ELF-1 (cell line): ENCODE data around the gene PCDHB5.
A peak's percentile ranks its signal among the peaks of the same experiment; 100 is the strongest.
"Not testable (repeated sequence)": the region's sequence is repeated elsewhere in the genome, so short reads cannot be mapped to it uniquely, and the experiment has no call there.

Experiments used
- DNase-seq: peaks from one replicate; pipeline ENCODE4 v3.0.0-alpha.2; 2016; ENCODE audit warnings: low read depth, low spot score

PCDHB5 gene

DNA sequence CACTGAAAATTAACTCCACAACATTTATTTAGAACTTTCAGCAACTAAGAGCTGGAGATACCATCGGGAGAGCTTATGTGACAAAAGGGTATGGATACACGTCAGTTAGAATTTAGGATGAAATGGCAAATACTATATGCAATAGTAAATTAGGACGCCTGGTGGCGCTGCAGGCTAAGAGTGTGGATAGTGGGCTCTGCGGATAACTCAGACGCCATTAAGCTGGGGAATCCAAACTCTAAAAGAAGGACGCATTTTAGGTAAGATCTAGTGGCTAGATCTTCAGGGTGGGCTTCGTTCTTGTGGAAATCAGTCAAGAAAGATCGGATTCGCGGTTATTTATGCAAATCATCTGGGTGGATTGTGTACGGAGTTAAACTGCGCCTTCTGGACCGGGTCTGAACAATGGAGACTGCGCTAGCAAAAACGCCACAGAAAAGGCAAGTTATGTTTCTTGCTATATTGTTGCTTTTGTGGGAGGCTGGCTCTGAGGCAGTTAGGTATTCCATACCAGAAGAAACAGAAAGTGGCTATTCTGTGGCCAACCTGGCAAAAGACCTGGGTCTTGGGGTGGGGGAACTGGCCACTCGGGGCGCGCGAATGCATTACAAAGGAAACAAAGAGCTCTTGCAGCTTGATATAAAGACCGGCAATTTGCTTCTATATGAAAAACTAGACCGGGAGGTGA is at the start of gene PCDHB5:
PCDHB5 (plus strand) TSS at position 177 of the 688 bp plus-strand sequence; CDS start at position 406, 229 bp downstream.
- DNase-seq: peak; percentile 62

DNA sequence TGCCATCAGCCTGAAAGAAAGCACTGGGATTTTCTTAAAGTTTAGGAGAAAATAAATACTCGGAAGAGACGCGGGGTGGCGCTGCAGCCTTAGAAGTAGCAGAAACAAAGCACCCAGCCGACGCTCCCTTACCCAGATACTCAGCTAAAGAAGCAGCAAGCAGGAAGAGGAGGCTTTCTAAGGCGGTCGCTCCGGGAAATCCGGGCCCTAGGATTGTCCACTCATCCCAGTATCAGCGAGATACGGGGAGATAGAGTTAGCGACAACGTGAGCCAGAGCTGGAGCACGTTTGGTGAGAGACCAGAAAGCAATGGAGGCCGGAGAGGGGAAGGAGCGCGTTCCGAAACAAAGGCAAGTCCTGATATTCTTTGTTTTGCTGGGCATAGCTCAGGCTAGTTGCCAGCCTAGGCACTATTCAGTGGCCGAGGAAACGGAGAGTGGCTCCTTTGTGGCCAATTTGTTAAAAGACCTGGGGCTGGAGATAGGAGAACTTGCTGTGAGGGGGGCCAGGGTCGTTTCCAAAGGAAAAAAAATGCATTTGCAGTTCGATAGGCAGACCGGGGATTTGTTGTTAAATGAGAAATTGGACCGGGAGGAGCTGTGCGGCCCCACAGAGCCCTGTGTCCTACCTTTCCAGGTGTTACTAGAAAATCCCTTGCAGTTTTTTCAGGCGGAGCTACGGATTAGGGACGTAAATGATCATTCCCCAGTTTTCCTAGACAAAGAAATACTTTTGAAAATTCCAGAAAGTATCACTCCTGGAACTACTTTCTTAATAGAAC is 40.3 kb upstream of the PCDHB5 start, which contains the start of gene PCDHB2:
PCDHB2 (plus strand) TSS at position 135 of the 782 bp plus-strand sequence; CDS start at position 311, 176 bp downstream.
- DNase-seq: peak; percentile 95

DNA sequence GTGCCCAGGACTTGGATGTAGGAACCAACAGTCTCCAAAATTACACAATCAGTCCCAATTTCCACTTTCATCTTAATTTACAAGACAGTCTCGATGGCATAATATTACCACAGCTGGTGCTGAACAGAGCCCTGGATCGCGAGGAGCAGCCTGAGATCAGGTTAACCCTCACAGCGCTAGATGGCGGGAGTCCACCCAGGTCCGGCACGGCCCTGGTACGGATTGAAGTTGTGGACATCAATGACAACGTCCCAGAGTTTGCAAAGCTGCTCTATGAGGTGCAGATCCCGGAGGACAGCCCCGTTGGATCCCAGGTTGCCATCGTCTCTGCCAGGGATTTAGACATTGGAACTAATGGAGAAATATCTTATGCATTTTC is 39.8 kb upstream of the PCDHB5 start:
- DNase-seq: no peak

DNA sequence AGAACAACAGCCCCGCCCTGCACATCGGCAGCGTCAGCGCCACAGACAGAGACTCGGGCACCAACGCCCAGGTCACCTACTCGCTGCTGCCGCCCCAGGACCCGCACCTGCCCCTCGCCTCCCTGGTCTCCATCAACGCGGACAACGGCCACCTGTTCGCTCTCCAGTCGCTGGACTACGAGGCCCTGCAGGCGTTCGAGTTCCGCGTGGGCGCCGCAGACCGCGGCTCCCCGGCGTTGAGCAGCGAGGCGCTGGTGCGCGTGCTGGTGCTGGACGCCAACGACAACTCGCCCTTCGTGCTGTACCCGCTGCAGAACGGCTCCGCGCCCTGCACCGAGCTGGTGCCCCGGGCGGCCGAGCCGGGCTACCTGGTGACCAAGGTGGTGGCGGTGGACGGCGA is 38.8 kb upstream of the PCDHB5 start:
- DNase-seq: not testable (repeated sequence)

DNA sequence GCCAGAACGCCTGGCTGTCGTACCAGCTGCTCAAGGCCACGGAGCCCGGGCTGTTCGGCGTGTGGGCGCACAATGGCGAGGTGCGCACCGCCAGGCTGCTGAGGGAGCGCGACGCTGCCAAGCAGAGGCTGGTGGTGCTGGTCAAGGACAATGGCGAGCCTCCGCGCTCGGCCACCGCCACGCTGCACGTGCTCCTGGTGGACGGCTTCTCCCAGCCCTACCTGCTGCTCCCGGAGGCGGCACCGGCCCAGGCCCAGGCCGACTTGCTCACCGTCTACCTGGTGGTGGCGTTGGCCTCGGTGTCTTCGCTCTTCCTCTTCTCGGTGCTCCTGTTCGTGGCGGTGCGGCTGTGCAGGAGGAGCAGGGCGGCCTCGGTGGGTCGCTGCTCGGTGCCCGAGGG is 38.4 kb upstream of the PCDHB5 start:
- not testable (repeated sequence) for DNase-seq

DNA sequence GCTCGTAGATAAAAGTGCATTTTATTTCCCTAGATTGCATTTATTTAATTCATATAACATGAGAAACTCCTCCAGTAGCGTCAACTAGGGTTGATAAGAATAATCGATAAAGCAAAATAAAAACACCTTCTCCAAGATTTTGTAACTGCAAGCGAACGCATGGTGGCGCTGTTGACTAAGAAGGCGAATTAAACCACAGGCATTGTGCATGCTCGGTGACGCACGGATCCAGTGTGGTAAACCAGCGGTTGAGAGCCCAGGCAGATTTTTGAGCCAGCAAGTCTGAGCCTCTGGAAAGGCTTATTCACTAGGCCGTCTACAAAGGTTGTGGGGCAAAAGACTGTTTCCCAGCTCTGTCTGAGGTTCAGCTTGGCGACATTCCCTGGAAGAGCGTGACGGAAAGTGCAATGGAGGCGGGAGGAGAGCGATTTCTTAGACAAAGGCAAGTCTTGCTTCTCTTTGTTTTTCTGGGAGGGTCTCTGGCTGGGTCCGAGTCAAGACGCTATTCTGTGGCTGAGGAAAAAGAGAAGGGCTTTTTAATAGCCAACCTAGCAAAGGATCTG is 34.7 kb upstream of the PCDHB5 start, which contains the start of gene PCDHB3:
PCDHB3 (plus strand) TSS at position 231 of the 563 bp plus-strand sequence; CDS start at position 408, 177 bp downstream.
- DNase-seq: peak; percentile 52

DNA sequence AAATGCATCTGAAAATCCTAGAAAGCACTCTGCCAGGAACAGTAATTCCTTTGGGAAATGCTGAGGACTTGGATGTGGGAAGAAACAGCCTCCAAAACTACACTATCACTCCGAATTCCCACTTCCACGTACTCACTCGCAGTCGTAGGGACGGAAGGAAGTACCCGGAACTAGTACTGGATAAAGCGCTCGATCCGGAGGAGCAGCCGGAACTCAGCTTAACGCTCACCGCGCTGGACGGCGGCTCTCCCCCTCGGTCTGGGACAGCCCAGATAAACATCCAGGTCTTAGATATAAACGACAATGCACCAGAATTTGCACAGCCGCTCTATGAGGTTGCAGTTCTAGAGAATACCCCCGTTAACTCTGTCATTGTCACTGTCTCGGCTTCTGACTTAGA is 33.9 kb upstream of the PCDHB5 start:
- no peak for DNase-seq

DNA sequence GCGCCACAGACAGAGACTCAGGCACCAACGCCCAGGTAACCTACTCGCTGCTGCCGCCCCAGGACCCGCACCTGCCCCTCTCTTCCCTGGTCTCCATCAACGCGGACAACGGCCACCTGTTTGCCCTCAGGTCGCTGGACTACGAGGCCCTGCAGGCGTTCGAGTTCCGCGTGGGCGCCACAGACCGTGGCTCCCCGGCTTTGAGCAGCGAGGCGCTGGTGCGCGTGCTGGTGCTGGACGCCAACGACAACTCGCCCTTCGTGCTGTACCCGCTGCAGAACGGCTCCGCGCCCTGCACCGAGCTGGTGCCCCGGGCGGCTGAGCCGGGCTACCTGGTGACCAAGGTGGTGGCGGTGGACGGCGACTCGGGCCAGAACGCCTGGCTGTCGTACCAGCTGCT is 32.9 kb upstream of the PCDHB5 start:
- not testable (repeated sequence) for DNase-seq

DNA sequence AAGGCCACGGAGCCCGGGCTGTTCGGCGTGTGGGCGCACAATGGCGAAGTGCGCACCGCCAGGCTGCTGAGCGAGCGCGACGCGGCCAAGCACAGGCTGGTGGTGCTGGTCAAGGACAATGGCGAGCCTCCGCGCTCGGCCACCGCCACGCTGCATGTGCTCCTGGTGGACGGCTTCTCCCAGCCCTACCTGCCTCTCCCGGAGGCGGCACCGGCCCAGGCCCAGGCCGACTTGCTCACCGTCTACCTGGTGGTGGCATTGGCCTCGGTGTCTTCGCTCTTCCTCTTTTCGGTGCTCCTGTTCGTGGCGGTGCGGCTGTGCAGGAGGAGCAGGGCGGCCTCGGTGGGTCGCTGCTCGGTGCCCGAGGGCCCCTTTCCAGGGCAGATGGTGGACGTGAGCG is 32.5 kb upstream of the PCDHB5 start:
- not testable (repeated sequence) for DNase-seq

DNA sequence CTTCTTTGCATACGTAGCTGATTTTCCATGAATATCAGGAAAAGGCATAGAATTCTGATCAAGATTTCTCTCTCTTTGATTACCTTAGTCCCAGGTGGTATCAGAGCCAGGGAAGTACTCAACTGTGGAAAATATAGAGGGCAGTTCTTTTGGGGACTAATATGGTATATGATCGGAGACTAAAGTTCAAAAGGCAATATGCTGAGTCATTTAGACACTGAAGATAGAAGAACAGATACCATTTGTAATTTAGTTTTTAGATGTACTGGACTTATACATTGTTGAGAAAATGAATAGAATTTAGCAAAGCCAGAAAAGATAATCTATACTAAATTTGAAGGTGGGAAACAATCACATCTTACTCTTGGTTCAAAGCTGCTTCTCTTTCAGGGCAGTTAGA is 29.7 kb upstream of the PCDHB5 start:
- DNase-seq: no peak

DNA sequence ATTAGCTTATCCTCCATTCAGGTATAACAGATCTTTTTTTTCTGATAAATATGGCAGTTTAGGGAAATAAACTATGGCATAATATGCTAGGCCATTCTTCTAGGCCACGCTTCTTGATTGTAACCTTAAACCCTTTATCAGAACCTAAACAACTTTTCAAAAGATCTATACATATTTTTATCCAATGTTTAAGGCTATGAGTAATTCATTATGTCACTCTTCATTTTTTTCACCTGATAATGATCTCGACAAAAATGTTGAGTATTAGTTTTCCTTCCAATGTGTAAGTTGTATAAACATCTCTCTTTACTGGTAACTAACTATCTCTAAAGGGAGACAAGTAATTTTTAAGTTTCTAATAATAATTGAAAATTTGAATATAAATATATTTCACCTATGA is 15.8 kb upstream of the PCDHB5 start:
- no peak for DNase-seq

DNA sequence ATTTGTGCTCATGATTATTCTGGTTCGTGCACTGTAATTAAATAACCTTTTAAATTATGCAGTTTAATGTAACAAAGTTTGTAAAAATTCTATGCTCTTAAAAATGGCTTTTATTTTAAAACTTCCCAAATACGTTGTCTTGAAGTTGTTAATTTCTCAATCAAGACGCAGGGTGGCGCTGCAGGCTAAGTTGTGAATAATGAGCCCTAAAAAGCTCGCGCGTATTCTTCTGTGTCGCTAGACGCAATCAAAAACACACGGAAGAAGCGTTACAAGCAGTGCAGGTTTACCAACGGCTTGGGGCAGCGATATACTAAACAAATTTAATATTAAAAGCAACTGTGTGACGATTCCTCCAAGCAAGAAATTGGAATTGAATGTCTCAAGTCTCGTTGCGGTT is 13.4 kb upstream of the PCDHB5 start, which contains the start of gene PCDHB4:
PCDHB4 (plus strand) TSS at position 256 of the 400 bp plus-strand sequence. CDS start 181 bp downstream, outside the sequence.
- no peak for DNase-seq

DNA sequence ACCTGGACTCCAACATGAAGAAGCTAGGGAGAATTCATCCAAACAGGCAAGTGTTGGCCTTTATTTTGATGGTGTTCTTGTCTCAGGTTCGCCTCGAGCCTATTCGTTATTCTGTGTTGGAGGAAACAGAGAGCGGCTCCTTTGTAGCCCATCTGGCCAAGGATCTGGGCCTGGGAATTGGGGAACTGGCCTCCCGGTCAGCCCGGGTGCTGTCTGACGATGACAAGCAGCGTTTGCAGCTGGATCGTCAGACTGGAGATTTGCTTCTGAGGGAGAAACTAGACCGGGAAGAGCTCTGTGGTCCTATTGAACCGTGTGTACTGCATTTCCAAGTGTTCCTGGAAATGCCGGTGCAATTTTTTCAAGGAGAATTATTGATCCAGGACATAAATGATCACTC is 13.0 kb upstream of the PCDHB5 start:
- DNase-seq: no peak

DNA sequence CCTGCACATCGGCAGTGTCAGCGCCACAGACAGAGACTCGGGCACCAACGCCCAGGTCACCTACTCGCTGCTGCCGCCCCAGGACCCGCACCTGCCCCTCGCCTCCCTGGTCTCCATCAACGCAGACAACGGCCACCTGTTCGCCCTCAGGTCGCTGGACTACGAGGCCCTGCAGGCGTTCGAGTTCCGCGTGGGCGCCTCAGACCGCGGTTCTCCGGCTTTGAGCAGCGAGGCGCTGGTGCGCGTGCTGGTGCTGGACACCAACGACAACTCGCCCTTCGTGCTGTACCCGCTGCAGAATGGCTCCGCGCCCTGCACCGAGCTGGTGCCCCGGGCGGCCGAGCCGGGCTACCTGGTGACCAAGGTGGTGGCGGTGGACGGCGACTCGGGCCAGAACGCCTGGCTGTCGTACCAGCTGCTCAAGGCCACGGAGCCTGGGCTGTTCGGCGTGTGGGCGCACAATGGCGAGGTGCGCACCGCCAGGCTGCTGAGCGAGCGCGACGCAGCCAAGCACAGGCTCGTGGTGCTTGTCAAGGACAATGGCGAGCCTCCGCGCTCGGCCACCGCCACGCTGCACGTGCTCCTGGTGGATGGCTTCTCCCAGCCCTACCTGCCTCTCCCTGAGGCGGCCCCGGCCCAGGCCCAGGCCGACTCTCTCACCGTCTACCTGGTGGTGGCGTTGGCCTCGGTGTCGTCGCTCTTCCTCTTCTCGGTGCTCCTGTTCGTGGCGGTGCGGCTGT is 11.4 kb upstream of the PCDHB5 start:
- not testable (repeated sequence) for DNase-seq

DNA sequence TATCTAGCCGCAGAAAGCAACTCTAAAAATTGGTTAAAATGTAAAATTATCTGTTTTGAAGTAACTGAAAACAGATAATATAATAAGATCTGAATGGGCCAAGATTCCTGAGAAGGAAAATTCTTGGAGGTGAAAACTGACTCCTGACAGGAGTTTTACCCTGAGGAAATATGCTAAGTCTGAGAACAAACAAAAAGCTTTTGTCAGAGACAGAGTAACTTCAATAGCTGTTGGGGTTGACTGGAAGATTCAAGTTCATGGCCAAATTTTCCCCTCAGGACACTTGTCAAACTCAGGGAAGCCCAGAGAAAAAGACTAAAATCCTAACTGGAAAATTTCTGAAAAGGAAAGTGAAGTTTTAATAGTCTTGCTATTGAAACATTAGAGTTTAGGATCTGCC is 7.7 kb upstream of the PCDHB5 start:
- DNase-seq: no peak

DNA sequence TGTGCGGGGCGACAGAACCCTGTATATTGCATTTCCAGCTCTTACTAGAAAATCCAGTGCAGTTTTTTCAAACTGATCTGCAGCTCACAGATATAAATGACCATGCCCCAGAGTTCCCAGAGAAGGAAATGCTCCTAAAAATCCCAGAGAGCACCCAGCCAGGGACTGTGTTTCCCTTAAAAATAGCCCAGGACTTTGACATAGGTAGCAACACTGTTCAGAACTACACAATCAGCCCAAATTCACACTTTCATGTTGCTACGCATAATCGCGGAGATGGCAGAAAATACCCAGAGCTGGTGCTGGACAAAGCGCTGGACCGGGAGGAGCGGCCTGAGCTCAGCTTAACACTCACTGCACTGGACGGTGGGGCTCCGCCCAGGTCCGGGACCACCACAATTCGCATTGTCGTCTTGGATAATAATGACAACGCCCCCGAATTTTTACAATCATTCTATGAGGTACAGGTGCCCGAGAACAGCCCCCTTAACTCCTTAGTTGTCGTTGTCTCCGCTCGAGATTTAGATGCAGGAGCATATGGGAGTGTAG is 786 bp downstream of the PCDHB5 start:
- no peak for DNase-seq

DNA sequence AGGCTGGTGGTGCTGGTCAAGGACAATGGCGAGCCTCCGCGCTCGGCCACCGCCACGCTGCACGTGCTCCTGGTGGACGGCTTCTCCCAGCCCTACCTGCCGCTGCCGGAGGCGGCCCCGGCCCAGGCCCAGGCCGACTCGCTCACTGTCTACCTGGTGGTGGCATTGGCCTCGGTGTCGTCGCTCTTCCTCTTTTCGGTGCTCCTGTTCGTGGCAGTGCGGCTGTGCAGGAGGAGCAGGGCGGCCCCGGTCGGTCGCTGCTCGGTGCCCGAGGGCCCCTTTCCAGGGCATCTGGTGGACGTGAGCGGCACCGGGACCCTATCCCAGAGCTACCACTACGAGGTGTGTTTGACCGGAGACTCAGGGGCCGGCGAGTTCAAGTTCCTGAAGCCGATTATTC is 2.3 kb downstream of the PCDHB5 start:
- DNase-seq: not testable (repeated sequence)

DNA sequence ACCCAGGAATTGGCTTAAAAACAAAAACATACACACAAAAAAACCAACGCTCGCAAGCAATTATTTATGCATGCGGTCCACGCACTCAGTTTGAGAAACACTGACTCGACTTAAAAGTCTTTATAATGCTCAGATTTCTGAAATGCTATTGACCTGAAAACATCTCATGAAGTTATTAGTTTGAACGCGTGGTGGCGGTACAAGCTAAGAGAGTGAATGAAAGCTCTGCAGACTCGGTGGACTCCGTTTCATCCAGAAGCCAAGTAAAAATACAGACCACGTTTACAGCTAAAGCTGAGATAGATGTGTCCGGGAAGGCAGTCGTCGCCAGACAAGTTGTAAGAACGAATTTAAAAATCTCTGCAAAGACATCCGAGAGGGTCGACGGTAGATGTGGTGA is 14.8 kb downstream of the PCDHB5 start, which contains the start of gene PCDHB6:
PCDHB6 (plus strand) TSS at position 246 of the 400 bp plus-strand sequence. CDS start 201 bp downstream, outside the sequence.
- peak; percentile 30 for DNase-seq

DNA sequence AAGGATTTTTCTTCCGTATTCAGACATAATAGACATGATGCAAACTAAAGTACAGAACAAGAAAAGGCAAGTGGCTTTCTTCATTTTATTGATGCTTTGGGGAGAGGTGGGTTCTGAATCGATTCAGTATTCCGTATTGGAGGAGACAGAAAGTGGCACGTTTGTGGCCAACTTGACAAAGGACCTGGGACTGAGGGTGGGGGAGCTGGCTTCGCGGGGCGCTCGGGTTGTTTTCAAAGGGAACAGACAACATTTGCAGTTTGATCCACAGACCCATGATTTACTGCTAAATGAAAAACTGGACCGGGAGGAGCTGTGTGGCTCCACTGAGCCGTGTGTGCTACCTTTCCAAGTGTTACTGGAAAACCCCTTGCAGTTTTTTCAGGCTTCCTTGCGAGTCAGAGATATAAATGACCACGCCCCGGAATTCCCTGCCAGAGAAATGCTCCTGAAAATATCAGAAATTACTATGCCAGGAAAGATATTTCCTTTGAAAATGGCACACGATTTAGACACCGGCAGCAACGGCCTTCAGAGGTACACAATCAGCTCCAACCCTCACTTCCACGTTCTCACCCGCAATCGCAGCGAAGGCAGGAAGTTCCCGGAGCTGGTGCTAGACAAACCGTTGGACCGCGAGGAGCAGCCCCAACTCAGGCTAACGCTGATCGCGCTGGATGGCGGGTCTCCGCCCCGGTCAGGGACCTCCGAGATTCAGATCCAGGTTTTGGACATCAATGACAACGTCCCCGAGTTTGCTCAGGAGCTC is 15.4 kb downstream of the PCDHB5 start:
- DNase-seq: no peak

DNA sequence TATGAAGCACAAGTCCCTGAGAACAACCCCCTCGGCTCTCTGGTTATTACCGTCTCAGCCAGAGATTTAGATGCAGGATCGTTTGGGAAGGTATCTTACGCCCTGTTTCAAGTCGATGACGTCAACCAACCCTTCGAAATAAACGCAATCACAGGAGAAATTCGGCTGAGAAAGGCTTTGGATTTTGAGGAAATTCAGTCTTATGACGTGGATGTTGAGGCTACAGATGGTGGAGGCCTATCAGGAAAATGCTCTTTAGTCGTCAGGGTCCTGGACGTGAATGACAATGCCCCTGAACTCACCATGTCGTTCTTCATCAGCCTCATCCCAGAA is 16.0 kb downstream of the PCDHB5 start:
- no peak for DNase-seq

DNA sequence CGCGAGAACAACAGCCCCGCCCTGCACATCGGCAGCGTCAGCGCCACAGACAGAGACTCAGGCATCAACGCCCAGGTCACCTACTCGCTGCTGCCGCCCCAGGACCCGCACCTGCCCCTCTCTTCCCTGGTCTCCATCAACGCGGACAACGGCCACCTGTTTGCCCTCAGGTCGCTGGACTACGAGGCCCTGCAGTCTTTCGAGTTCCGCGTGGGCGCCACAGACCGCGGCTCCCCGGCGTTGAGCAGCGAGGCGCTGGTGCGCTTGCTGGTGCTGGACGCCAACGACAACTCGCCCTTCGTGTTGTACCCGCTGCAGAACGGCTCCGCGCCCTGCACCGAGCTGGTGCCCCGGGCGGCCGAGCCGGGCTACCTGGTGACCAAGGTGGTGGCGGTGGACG is 16.6 kb downstream of the PCDHB5 start:
- not testable (repeated sequence) for DNase-seq
